Activated T-helper 17 cell treated with anti-CD3 and anti-CD28 coated beads, Interleukin-2, amount 50 U/mL, for 72 hours (primary cell): ENCODE measurements around the gene MOSPD2. TPM values are rescaled to one million over a fixed set of nuclear protein-coding genes. Genes with fewer than 3 reads are reported as not detected.
A peak's percentile ranks its signal among the peaks of the same experiment; 100 is the strongest.

ENCODE experiments used
- ATAC-seq: fragments of 150-1000 bp; cut with Tn5 transposase; replicated peaks from 2 replicates; pipeline ENCODE4 v1.10.0; 2021; ENCODE audit warnings: mild to moderate bottlenecking, moderate library complexity
- H3K27ac Mint-ChIP-seq: one replicate; pipeline ENCODE4 v1.8.0; 2022; ENCODE audit warnings: mixed read lengths
- H3K27me3 Mint-ChIP-seq: one replicate; pipeline ENCODE4 v1.8.0; 2022; ENCODE audit warnings: mixed read lengths
- H3K36me3 Mint-ChIP-seq: one replicate; pipeline ENCODE4 v1.8.0; 2022; ENCODE audit warnings: low read depth, mild to moderate bottlenecking, mixed read lengths
- H3K4me1 Mint-ChIP-seq: one replicate; pipeline ENCODE4 v1.8.0; 2022; ENCODE audit warnings: mixed read lengths
- H3K4me3 Mint-ChIP-seq: one replicate; pipeline ENCODE4 v1.8.0; 2022; ENCODE audit warnings: mild to moderate bottlenecking, mixed read lengths
- H3K9me3 Mint-ChIP-seq: one replicate; pipeline ENCODE4 v1.8.0; 2022; ENCODE audit warnings: mixed read lengths
- total RNA-seq, 2 donors: library from RNA; stranded (reverse); gene quantifications; one replicate each; pipeline ENCODE4 v1.2.3, GENCODE V29; 2022

The MOSPD2 gene
- 10 to 100 TPM; 10.9 to 12.2 TPM for total RNA-seq

DNA sequence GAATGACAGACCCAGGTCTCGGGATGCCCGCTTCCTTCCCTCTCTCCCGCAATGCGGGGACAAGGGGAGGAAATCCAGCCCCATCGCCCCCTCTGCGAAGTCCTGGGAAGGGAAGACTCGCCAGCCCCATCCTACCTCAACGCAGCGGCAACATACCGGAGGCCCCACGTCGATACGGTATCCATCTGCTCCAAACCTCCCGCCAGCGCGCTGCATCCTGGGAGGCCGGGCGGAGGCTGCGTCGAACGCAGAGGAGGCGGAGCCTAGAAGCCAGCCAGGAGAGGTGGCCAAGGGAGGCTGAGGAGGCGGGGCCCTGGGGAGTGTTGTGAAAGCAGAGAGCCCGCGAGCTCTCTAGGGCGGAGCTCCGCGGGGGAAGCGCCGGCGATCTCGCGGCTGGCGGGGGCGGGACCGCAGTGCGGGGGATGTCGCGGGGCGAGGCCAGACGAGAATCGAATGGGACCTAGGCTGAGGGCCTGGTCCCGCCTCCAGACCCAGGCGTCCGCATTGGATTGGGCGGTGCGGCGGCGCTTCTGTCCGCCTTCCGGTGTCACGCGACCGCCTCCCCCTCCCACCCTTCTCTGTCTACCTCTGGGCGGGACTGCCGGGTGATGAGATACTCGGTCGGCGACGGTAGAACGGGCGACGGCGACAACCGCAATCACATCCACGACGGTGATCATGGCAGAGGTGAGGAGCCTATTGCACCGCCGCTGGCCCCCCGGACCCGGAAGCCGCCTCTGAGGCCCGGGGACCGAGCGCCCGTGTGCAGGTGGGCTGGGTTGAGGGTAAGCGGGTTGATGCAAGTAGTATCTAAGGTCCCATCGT lies at the start of gene MOSPD2, which contains the start of gene FANCB:
Gene MOSPD2 (plus strand): TSS at position 571 of the 825 bp plus-strand sequence. CDS start 108 bp downstream, at position 679.
Gene FANCB (minus strand): TSS at position 219 of the 825 bp plus-strand sequence. CDS start 7,559 bp downstream, outside the sequence.
- Mint-ChIP-seq H3K4me3 (peak within 1 kb of the TSS; percentile 81), H3K27ac (peak within 1 kb of the TSS; percentile 73), H3K4me1 (no peaks in the 10 kb centered on the region), H3K36me3 (peaks cover 22% of the 10 kb centered on the region), H3K9me3 (no peaks in the 10 kb centered on the region), H3K27me3 (no peaks in the 10 kb centered on the region)
- peak; percentile 95 for ATAC-seq

DNA sequence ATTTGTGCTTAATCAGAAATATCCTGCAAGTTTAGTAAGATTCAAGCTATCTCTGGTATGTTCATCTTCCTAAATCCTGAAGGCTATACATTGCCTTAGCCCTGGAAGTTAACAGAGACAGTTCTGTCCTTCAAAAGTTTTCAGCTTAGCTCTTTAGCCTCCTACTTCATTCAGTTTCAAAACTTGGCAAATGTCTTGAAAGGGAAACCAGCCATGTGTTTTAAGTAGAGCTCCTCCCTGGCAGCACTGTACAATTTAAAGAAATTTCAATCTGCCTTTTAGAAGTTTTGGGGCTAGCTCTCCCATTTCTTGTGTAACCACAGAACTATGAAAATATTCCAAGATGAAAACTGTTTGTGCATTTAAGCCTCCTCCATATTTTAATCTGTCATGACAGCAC lies 47.4 kb upstream of the MOSPD2 start:
- no peaks in the 10 kb centered on the region for H3K36me3 Mint-ChIP-seq
- H3K27ac Mint-ChIP-seq: no peak overlapping the region
- H3K4me1 Mint-ChIP-seq: no peaks in the 10 kb centered on the region
- H3K4me3 Mint-ChIP-seq: no peak overlapping the region
- H3K9me3 Mint-ChIP-seq: no peaks in the 10 kb centered on the region
- H3K27me3 Mint-ChIP-seq: peaks cover 3% of the 10 kb centered on the region
- no peak for ATAC-seq

DNA sequence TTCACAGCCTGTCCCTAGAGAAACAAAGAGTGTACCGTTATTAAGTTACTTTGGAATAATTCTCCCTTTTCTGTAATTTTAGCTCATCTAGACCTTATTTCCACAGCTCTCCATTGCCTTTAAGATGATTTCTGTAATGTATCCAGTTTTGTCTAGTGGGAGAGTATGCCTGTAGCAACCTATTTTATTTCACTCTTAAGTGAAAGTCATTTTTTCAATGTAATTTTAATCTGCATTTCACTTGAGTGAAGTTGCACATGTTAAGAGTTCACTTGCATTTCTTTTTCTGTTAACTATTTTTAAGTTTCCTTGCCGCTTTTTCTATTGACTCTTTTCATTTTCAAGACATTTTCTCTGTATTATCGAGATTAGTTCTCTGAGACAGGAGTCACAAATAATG lies 46.9 kb upstream of the MOSPD2 start:
- Mint-ChIP-seq H3K27me3 (peaks cover 3% of the 10 kb centered on the region), H3K27ac (no peak overlapping the region), H3K4me1 (no peaks in the 10 kb centered on the region), H3K4me3 (no peak overlapping the region), H3K36me3 (no peaks in the 10 kb centered on the region), H3K9me3 (no peaks in the 10 kb centered on the region)
- no peak for ATAC-seq

DNA sequence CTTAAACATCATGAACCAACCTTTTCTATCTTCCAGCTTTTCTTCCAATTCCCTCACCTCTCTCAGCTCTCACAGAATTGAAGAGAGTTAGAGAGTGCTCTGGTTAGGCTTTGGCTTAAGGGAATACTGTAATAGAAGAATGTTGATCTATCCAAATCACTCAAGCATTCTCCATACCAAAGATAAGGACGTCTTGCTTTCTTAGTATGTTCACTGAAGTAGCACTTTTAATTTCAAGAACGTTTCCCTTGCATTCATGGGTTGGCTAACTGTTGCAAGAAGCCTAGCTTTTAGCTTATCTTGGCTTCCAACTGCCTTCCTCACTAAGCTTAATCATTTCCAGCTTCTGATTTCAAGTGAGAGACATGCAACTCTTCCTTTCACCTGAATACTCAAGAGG lies 43.6 kb upstream of the MOSPD2 start:
- Mint-ChIP-seq H3K27ac (no peak overlapping the region), H3K9me3 (no peaks in the 10 kb centered on the region), H3K36me3 (no peaks in the 10 kb centered on the region), H3K27me3 (peaks cover 3% of the 10 kb centered on the region), H3K4me1 (no peaks in the 10 kb centered on the region), H3K4me3 (no peak overlapping the region)
- no peak for ATAC-seq

DNA sequence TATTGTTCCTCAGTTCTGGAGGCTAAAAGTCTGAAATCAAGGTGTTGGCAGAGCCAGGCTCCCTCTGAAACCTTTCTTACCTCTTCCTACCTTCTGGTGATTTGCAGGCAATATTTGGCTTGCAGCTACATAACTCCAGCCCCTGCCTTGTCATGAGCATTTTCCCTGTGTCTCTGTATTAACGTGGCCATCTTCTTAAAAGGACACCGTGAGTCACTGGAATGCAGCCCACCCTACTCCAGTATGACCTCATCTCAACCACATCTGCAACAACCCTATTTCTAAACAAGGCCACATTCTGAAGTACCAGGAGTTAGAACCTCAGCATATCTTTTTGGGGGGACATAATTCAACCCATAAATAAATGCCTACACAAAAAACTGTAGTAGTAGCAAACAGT lies 41.1 kb upstream of the MOSPD2 start:
- H3K36me3 Mint-ChIP-seq: peaks cover 7% of the 10 kb centered on the region
- no peaks in the 10 kb centered on the region for H3K4me1 Mint-ChIP-seq
- no peaks in the 10 kb centered on the region for H3K27me3 Mint-ChIP-seq
- H3K4me3 Mint-ChIP-seq: no peak overlapping the region
- H3K9me3 Mint-ChIP-seq: no peaks in the 10 kb centered on the region
- no peak overlapping the region for H3K27ac Mint-ChIP-seq
- no peak for ATAC-seq

DNA sequence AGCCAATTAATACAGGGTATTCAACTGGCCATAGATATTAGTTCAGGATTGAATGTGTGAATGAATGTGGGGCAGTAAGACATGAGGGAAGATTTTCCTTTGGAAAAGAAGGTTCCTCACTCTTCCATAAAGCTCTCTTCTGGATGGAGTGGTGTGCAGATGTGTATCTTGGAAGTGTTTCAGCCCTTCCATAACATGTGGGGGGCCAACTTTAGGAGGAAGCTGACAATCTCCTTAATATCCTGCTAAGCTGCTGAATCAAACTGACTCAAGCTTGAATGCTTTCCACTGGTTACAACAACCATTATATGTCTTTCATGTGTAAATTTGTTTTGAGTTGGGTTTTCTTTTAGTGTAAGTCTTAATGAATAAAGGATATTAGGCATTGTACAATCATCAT lies 40.6 kb upstream of the MOSPD2 start:
- H3K9me3 Mint-ChIP-seq: no peaks in the 10 kb centered on the region
- H3K27ac Mint-ChIP-seq: no peak overlapping the region
- peaks cover 7% of the 10 kb centered on the region for H3K36me3 Mint-ChIP-seq
- no peaks in the 10 kb centered on the region for H3K4me1 Mint-ChIP-seq
- ATAC-seq: no peak
- H3K27me3 Mint-ChIP-seq: no peaks in the 10 kb centered on the region
- H3K4me3 Mint-ChIP-seq: no peak overlapping the region

DNA sequence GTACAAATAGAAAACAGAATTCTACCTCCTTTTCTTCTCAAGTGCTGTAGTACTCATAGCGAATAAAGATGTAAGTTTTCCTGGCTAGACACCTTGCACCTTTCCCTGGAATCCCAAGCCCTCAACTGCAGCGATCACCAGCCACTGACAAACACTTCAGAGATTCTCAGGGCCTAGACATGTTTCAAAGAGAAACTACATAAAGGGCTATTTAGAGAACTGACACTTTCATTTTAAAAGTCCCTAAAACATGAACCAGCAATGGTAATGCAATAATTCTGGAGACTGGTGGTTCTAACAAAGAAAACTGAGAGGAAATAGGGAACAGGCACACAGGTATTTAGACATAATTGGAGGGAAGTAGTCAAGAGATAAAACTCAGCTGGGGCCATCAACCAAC lies 36.1 kb upstream of the MOSPD2 start:
- no peak for ATAC-seq

DNA sequence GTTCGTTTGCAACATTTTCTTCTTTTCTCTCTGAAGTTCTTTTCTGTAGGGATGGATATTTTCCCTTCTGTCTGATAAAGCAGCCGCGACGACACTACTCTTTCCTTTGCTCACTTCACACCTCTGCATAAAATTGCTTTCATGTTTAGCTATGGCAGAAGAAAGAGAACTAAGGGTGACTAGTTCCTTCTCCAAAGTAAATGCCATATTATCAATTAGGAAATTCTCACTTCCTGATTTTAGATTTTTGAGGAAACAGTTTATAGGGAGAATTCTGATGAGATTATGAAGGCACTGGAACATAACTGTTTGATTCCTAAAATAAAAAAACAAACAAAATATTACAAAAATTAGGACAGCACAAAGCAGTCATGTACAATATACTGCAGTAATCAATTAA lies 29.6 kb upstream of the MOSPD2 start:
- Mint-ChIP-seq H3K4me3 (no peak overlapping the region), H3K9me3 (no peaks in the 10 kb centered on the region), H3K27ac (no peak overlapping the region), H3K27me3 (no peaks in the 10 kb centered on the region), H3K4me1 (no peaks in the 10 kb centered on the region), H3K36me3 (peaks cover 6% of the 10 kb centered on the region)
- ATAC-seq: no peak

More for the DNA sequence above, 36.1 kb upstream of the MOSPD2 start:
- Mint-ChIP-seq H3K9me3 (no peaks in the 10 kb centered on the region), H3K27me3 (no peaks in the 10 kb centered on the region), H3K36me3 (peaks cover 7% of the 10 kb centered on the region), H3K4me1 (no peaks in the 10 kb centered on the region), H3K4me3 (no peak overlapping the region), H3K27ac (no peak overlapping the region)

DNA sequence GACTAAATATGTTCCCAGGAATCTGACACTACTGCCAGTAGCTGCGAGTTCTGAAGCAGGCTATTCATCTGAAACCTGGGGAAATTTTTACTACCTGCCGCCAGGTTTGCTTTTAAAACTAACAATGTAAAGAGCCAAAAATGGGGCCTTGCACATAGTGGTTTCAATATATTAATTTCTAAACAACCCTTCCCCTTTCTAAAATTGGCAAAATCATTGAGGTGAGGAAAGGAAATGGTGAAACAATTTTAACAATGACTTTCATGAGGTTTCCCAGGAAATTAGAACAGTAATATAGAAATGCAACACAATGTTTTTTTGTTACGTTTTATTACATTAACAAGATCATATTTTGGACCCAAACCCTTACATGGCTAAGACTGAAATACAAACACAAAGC lies 21.7 kb upstream of the MOSPD2 start:
- no peaks in the 10 kb centered on the region for H3K9me3 Mint-ChIP-seq
- no peak for ATAC-seq
- no peak overlapping the region for H3K4me3 Mint-ChIP-seq
- no peak overlapping the region for H3K27ac Mint-ChIP-seq
- no peaks in the 10 kb centered on the region for H3K4me1 Mint-ChIP-seq
- peaks cover 3% of the 10 kb centered on the region for H3K36me3 Mint-ChIP-seq
- no peaks in the 10 kb centered on the region for H3K27me3 Mint-ChIP-seq

DNA sequence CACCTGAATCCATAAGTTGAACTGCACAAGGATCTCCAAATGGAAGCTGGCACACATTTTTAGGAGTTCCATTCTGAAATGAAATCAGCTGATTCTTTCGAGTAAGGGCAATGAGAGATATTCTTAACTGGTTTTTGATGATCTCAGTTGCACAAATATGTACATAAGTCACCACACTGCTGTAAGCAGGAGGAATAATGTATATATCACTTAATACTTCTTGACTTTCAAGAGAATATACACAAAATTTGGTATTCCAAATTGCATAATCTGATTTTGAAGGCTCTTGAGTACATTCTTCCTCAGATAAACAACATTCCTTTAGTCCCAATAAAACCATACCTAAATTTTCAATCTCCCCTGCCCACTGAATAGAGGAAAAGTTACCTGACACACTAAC lies 8.6 kb upstream of the MOSPD2 start:
- Mint-ChIP-seq H3K27me3 (no peaks in the 10 kb centered on the region), H3K36me3 (peaks cover 23% of the 10 kb centered on the region), H3K4me3 (no peak overlapping the region), H3K27ac (no peak overlapping the region), H3K9me3 (no peaks in the 10 kb centered on the region), H3K4me1 (no peaks in the 10 kb centered on the region)
- no peak for ATAC-seq

DNA sequence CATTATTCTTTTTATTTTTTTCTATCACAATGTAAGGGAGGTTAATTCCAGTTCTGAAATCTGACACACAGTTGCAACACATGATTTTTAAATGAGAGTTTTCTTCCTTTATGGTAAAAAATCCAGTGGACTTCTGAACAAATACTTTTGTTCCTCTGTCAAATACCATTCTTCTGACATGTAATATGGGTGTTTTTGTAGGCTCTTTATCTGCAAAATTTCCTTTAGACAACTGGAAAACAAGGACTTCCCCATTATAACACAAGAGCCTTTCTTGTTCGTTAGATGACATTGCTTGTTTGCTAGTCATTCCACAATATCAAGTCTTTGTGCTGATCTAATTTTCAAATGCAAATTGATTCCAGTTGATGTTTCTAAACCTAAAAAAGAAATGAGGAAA lies 8.0 kb upstream of the MOSPD2 start:
- H3K4me3 Mint-ChIP-seq: no peak overlapping the region
- H3K9me3 Mint-ChIP-seq: no peaks in the 10 kb centered on the region
- no peak overlapping the region for H3K27ac Mint-ChIP-seq
- H3K27me3 Mint-ChIP-seq: no peaks in the 10 kb centered on the region
- peaks cover 23% of the 10 kb centered on the region for H3K36me3 Mint-ChIP-seq
- ATAC-seq: no peak
- no peaks in the 10 kb centered on the region for H3K4me1 Mint-ChIP-seq

DNA sequence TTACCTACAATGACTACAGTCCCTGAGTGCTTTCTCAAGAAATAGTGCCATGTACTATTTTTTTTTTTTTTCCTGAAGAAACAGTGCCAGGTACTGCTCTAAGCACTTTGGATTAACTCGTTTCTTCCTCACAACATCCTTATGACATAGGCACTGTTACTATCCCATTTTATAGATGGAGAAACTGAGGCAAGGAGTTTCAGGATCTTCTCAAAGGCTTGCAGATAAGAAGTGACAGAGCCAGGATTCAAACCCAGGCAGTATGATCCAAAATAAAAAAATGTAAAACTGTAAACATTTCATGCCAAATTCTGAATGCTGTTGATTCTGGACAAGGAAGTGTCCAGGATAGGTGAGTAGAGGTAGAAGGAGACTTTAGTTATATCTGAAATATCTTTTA lies 1.5 kb upstream of the MOSPD2 start:
- Mint-ChIP-seq H3K36me3 (peaks cover 30% of the 10 kb centered on the region), H3K4me1 (no peaks in the 10 kb centered on the region), H3K4me3 (peak overlapping the region; percentile 81), H3K27ac (no peak overlapping the region), H3K27me3 (no peaks in the 10 kb centered on the region), H3K9me3 (no peaks in the 10 kb centered on the region)
- no peak for ATAC-seq

DNA sequence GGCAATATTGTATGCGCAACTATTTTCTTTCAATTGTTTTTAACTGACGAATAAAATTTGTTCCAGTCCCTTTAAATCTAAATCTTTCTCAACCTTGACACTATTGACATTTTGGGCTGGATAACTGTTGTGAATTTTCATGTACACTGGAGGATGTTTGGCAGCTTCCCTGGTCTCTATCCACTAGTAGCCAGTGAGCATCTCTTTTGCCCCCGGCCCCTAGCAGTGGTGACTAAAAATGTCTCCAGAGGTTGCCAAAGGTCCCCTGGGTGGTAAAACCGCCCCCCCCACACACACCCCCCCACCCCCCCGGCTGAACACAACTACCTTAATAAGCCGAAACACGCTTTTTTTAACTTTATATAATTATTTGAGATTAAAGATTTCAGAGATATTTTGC lies 866 bp upstream of the MOSPD2 start:
- H3K36me3 Mint-ChIP-seq: peaks cover 28% of the 10 kb centered on the region
- peak overlapping the region; percentile 73 for H3K27ac Mint-ChIP-seq
- H3K27me3 Mint-ChIP-seq: no peaks in the 10 kb centered on the region
- ATAC-seq: no peak
- peak overlapping the region; percentile 81 for H3K4me3 Mint-ChIP-seq
- no peaks in the 10 kb centered on the region for H3K4me1 Mint-ChIP-seq
- H3K9me3 Mint-ChIP-seq: no peaks in the 10 kb centered on the region

DNA sequence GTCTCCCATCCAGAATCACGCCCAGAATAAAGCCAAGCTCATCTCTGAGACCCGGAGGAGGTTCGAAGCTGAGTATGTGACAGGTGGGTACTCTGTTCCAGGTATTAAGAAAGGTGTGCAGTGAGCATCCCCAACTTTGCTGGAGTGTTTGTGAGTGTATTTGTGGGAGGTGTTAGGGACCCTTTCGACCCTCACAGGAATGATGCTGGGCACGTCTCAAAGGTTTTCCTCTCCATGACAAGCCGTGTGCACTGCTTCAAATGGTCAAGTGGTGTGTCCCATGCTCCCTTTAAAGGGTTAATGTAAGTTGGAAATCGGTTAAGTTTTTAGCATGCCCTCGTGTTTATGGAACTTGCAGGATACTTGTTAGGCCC lies 442 bp downstream of the MOSPD2 start:
- peaks cover 17% of the 10 kb centered on the region for H3K36me3 Mint-ChIP-seq
- no peaks in the 10 kb centered on the region for H3K4me1 Mint-ChIP-seq
- peak overlapping the region; percentile 73 for H3K27ac Mint-ChIP-seq
- H3K4me3 Mint-ChIP-seq: peak overlapping the region; percentile 81
- ATAC-seq: no peak
- no peaks in the 10 kb centered on the region for H3K27me3 Mint-ChIP-seq
- no peaks in the 10 kb centered on the region for H3K9me3 Mint-ChIP-seq

DNA sequence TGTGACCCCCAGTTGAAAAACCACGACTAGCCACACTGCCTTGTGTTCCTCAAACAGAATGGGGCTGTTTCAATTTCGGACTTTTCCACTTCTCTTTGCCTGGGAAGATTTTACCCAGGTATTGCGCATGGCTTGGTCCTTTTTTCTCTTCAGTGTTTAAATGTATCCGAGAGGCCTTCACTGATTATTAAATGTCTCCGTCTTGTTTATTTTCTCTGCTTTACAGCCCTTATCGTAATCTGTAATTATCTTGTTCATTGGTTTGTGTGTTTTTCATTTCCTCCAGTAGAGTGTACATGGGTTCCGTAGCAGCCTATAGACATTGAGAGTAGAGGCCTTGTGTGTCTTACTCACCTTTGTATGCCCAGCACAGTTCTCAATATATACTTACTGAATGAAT lies 2.4 kb downstream of the MOSPD2 start:
- ATAC-seq: no peak
- Mint-ChIP-seq H3K27me3 (no peaks in the 10 kb centered on the region), H3K4me3 (no peak overlapping the region), H3K27ac (no peak overlapping the region), H3K36me3 (peaks cover 15% of the 10 kb centered on the region), H3K9me3 (no peaks in the 10 kb centered on the region), H3K4me1 (no peaks in the 10 kb centered on the region)
